OCI-LY1 (cell line): ENCODE results near the gene RBBP8.

Source experiments
- H2AFZ ChIP-seq: fragments of 200-600 bp; sonication (generic), shearing (Covaris generic); 2 replicates; pipeline ENCODE4 v1.6.0; 2014; ENCODE audit warnings: antibody characterized with exemption, mild to moderate bottlenecking, low read length
- H3F3A ChIP-seq: fragments of 200-600 bp; sonication (generic), shearing (Covaris generic); 2 replicates; pipeline ENCODE4 v1.6.0; 2014; ENCODE audit warnings: mild to moderate bottlenecking, antibody characterized with exemption, low read length, moderate library complexity; ENCODE audit not compliant: insufficient read depth
- H3K27ac ChIP-seq: fragments of 200-600 bp; sonication (generic); 2 replicates; pipeline ENCODE4 v1.5.1; 2014; ENCODE audit warnings: low read length, mixed run types, mild to moderate bottlenecking, low read depth; ENCODE audit not compliant: poor library complexity, severe bottlenecking
- H3K27me3 ChIP-seq: fragments of 200-600 bp; sonication (generic); 2 replicates; pipeline ENCODE4 v1.6.0; 2014; ENCODE audit warnings: antibody characterized with exemption, mild to moderate bottlenecking, low read length, moderate library complexity; ENCODE audit not compliant: insufficient read depth
- H3K36me3 ChIP-seq: fragments of 200-600 bp; sonication (generic); 2 replicates; pipeline ENCODE4 v1.6.1; 2014; ENCODE audit warnings: mild to moderate bottlenecking, antibody characterized with exemption, low read length, moderate library complexity, mixed read lengths; ENCODE audit not compliant: insufficient read depth
- H3K4me1 ChIP-seq: fragments of 200-600 bp; sonication (generic); 2 replicates; pipeline ENCODE4 v1.5.1; 2014; ENCODE audit warnings: mild to moderate bottlenecking, low read length, moderate library complexity; ENCODE audit not compliant: insufficient read depth, severe bottlenecking
- H3K4me2 ChIP-seq: fragments of 200-600 bp; sonication (generic), shearing (Covaris generic); 2 replicates; pipeline ENCODE4 v1.6.1; 2014; ENCODE audit warnings: low read length
- H3K4me3 ChIP-seq: fragments of 200-600 bp; sonication (generic); 2 replicates; pipeline ENCODE4 v1.5.1; 2014; ENCODE audit warnings: low read length, low read depth, mild to moderate bottlenecking, mixed read lengths; ENCODE audit not compliant: poor library complexity, severe bottlenecking
- H3K79me2 ChIP-seq: fragments of 200-600 bp; shearing (Covaris generic); 2 replicates; pipeline ENCODE4 v1.6.1; 2016; ENCODE audit warnings: mixed run types, low read length, mixed read lengths; ENCODE audit not compliant: insufficient read depth
- H3K9ac ChIP-seq: fragments of 200-600 bp; sonication (generic), shearing (Covaris generic); 2 replicates; pipeline ENCODE4 v1.6.1; 2014; ENCODE audit warnings: mild to moderate bottlenecking, low read length, mixed read lengths
- H3K9me2 ChIP-seq: fragments of 200-600 bp; sonication (generic), shearing (Covaris generic); 2 replicates; pipeline ENCODE4 v1.6.1; 2014; ENCODE audit warnings: low read depth, mild to moderate bottlenecking, low read length, mixed read lengths
- H3K9me3 ChIP-seq: fragments of 200-600 bp; shearing (Covaris generic); 2 replicates; pipeline ENCODE4 v1.6.1; 2014; ENCODE audit warnings: low read length, mixed read lengths
- H4K20me1 ChIP-seq: fragments of 200-600 bp; sonication (generic), shearing (Covaris generic); 2 replicates; pipeline ENCODE4 v1.6.0; 2016; ENCODE audit warnings: mild to moderate bottlenecking, low read length; ENCODE audit not compliant: insufficient read depth
- CTCF ChIP-seq: fragments of 200-600 bp; sonication (generic), shearing (Covaris generic); IDR thresholded peaks from 2 replicates; pipeline ENCODE4 v1.5.1; 2017; ENCODE audit warnings: mild to moderate bottlenecking, antibody characterized with exemption, low read length, moderate library complexity, mixed read lengths
- EZH2 ChIP-seq: fragments of 200-600 bp; sonication (generic), shearing (Covaris generic); IDR thresholded peaks from 2 replicates; pipeline ENCODE4 v1.8.0; 2017; ENCODE audit warnings: borderline replicate concordance, mixed run types, mild to moderate bottlenecking, antibody characterized with exemption, low read length, moderate library complexity, mixed read lengths

RBBP8 gene

GRCh38 chr18:23057096-23057495 lies 124.0 kb downstream of the RBBP8 start:
- TF ChIP-seq CTCF, result no peak
- no peak for TF ChIP-seq EZH2
- Histone ChIP-seq H4K20me1 (no peaks in the 10 kb centered on the region), H3K36me3 (no peaks in the 10 kb centered on the region), H3K4me2 (no peak overlapping the region), H2AFZ (no peak overlapping the region), H3K27ac (no peak overlapping the region), H3K79me2 (no peaks in the 10 kb centered on the region), H3K9ac (no peak overlapping the region), H3F3A (no peaks in the 10 kb centered on the region), H3K27me3 (0 out of 2 replicates have a peak, but pooled peaks cover 6% of the 10 kb centered on the region), H3K9me3 (no peaks in the 10 kb centered on the region), H3K9me2 (no peaks in the 10 kb centered on the region), H3K4me1 (no peaks in the 10 kb centered on the region), H3K4me3 (no peak overlapping the region)

GRCh38 chr18:23058746-23059415 lies 125.8 kb downstream of the RBBP8 start:
- H3K27me3 ChIP-seq, result 0 out of 2 replicates have a peak, but pooled peaks cover 6% of the 10 kb centered on the region
- H3K4me3 ChIP-seq, result no peak overlapping the region
- TF ChIP-seq EZH2 (no peak), CTCF (no peak)
- H3K9ac ChIP-seq, result no peak overlapping the region
- no peaks in the 10 kb centered on the region for H3F3A ChIP-seq
- no peak overlapping the region for H3K27ac ChIP-seq
- no peaks in the 10 kb centered on the region for H4K20me1 ChIP-seq
- H3K9me3 ChIP-seq, result peaks cover 8% of the 10 kb centered on the region; the same call in 1 of the 2 replicates
- no peak overlapping the region for H2AFZ ChIP-seq
- no peaks in the 10 kb centered on the region for H3K9me2 ChIP-seq
- no peaks in the 10 kb centered on the region for H3K79me2 ChIP-seq
- no peaks in the 10 kb centered on the region for H3K4me1 ChIP-seq
- no peaks in the 10 kb centered on the region; the same call in 1 of the 2 replicates for H3K36me3 ChIP-seq
- H3K4me2 ChIP-seq, result no peak overlapping the region

GRCh38 chr18:23059541-23060465 lies 126.7 kb downstream of the RBBP8 start:
- Histone ChIP-seq H3K9ac (no peak overlapping the region), H3F3A (no peaks in the 10 kb centered on the region), H4K20me1 (no peaks in the 10 kb centered on the region), H3K27ac (no peak overlapping the region), H3K79me2 (no peaks in the 10 kb centered on the region), H3K9me3 (peaks cover 8% of the 10 kb centered on the region; the same call in 1 of the 2 replicates), H3K9me2 (no peaks in the 10 kb centered on the region), H3K4me3 (no peak overlapping the region), H3K27me3 (0 out of 2 replicates have a peak, but pooled peaks cover 6% of the 10 kb centered on the region), H3K4me2 (no peak overlapping the region), H3K36me3 (no peaks in the 10 kb centered on the region; the same call in 1 of the 2 replicates), H3K4me1 (no peaks in the 10 kb centered on the region), H2AFZ (no peak overlapping the region)
- TF ChIP-seq EZH2, result no peak
- TF ChIP-seq CTCF, result no peak
